ENCODE measurements around the gene RPL6.
"Not testable (repeated sequence)": the region's sequence is repeated elsewhere in the genome, so short reads cannot be mapped to it uniquely, and the experiment has no call there.

Gene RPL6

DNA sequence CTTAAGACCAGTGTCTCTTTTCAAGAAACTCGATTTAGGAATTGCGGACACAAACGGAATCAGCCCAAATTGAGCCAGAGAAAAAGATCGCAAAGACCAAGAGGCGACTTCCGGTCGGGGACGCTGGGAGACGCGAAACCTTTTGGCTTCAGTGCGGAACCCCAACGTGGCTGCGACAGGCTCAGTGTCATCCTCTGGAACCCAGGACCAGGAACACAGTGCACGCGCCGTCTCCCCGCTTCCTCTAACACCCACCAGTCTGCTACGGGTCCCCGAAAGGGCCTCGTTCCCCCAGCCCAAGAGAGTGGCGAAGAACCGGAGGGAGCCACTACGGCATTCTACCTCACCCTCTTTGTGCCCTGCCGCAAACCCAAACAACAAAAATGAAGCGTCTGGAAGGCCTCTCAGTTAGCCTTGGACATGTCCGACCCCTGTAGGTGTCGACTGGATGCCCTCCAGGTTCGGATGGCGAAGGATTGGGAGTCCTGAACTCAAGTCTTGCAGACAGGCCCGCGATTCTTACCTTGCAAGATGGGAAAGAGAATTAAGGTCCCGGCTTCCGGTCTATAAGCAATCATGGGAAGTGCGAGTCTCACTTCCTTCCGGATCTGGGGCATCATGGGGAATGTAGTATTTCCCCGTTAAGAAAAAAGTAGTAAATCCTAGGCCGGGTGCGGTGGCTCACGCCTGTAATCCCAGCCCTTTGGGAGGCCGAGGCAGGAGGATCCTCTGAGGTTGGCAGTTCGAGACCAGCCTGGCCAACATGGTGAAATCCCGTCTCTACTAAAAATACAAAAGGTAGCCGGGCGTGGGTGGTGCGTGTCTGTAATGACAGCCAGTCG lies at the start of gene RPL6:
Gene RPL6, minus strand, starts transcription at position 542 of the 842 bp plus-strand sequence. CDS start 949 bp downstream, outside the sequence.
- peak; percentile 86 for DNase-seq (ENCODE audit: low spot score)

DNA sequence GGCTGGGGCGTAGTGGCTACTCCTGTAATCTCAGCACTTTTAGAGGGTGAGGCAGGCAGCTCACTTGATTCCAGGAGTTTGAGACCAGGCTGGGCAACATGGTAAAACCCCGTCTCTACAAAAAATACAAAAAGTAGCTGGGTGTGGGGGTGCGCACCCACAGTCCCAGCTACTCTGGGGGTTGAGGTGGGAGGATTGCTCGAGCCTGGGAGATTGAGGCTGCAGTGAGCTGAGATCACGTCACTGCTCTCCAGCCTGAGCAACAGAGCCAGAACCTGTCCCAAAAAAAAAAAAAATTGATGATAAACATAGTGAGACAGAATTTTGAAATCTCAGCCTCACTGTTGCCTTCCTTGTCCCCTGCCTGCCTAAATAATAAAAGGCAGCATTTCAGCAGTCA lies 49.3 kb upstream of the RPL6 start:
- DNase-seq (ENCODE audit: low spot score) = no peak

DNA sequence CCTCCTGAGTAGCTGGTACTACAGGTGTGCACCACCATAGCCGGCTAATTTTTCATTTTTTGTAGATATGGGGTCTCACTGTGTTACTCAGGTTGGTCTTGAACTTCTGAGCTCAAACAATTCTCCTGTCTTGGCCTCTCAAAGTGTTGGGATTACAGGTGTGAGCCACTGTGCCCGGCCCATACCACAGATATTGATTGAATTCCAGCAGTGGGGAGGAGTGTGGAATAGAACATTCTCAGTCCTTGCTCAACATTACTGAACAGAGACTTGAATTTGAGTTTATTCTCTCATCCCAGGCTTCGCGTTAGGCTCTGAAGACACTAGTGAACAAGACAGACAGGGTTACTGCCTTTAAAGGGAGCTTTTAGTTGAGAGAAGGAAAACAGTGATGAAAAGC lies 48.9 kb upstream of the RPL6 start:
- no peak for DNase-seq (ENCODE audit: low spot score)

DNA sequence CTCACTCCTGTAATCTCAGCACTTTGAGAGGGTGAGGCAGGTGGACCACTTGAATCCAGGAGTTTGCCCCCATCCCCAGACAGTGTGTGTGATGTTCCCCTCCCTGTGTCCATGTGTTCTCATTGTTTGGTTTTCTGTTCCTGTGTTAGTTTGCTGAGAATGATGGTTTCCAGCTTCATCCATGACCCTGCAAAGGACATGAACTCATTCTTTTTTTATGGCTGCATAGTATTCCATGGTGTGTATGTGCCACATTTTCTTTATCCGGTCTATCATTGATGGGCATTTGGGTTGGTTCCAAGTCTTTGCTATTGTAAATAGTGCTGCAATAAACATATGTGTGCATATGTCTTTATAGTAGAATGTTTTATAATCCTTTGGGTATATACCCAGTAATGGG lies 47.7 kb upstream of the RPL6 start:
- not testable (repeated sequence) for DNase-seq (ENCODE audit: low spot score)

DNA sequence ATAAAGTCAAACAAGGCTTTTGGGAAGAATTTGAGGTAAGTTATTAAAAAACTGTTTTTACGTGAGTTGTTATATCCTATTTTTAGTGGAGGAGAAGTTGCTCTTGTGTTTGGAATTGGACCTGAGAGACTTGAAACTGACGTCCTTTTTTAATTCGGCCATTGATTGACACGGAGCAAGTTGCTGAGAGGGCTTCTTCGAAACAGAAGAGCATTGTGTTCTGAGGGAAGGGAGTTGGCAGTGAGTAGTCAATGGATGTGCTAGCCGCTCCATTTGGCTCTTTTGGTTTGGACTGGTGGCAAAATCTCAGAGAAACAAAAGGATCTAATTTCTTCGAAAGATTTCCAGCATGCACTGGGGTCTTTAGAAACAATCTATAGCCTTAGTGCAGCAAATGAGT lies 46.6 kb upstream of the RPL6 start:
- no peak for DNase-seq (ENCODE audit: low spot score)

DNA sequence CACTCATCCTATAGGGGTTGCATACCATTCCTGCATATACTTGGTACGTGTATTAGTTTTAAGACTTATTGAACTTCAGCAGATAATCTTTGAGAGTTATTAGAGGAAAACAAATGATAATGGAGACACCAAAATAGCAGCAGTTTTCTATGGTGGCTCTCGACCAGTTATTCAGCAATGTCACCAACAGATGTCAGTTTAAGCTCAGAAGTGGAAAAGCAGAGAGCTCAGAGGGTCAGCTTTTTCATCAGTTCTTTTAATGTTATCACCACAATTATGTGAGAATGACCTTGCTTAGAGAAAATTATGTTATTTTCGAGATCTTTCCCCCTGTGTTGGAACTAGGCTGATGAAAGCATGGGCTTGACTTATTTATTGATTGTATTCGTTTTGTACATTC lies 41.3 kb upstream of the RPL6 start:
- no peak for DNase-seq (ENCODE audit: low spot score)

DNA sequence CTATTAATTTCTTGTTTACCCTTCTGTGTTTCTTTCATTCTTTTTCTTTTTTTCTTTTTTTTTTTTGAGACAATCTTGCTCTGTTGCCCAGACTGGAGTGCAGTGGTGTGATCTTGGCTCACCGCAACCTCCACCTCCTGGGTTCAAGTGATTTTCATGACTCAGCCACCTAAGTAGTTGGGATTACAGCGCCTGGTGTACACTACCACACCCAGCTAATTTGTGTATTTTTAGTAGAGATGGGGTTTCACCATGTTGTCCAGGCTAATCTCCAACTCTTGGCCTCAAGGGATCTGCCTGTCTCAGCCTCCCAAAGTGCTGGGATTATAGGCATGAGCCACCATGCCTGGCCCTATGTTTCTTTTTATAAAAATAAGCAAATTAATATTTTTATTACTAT lies 38.8 kb upstream of the RPL6 start:
- not testable (repeated sequence) for DNase-seq (ENCODE audit: low spot score)

DNA sequence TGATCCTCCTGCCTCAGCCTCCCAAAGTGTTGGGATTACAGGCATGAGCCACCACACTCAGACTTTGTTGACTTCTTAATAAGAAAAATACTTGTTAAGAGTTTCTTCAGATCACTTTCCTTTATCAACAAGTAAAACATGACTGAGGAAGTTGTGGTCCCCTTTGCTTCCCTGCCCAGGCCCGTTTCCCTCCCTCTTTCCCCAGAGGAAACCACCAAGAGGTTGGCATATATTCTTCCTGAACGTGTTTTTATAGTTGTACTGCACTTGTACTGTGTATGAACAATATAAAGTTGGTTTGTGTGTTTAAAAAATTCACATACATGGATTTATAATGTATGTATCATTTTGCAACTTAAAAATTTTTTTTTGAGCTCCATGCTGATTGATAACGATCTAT lies 37.7 kb upstream of the RPL6 start:
- DNase-seq (ENCODE audit: low spot score) = no peak

DNA sequence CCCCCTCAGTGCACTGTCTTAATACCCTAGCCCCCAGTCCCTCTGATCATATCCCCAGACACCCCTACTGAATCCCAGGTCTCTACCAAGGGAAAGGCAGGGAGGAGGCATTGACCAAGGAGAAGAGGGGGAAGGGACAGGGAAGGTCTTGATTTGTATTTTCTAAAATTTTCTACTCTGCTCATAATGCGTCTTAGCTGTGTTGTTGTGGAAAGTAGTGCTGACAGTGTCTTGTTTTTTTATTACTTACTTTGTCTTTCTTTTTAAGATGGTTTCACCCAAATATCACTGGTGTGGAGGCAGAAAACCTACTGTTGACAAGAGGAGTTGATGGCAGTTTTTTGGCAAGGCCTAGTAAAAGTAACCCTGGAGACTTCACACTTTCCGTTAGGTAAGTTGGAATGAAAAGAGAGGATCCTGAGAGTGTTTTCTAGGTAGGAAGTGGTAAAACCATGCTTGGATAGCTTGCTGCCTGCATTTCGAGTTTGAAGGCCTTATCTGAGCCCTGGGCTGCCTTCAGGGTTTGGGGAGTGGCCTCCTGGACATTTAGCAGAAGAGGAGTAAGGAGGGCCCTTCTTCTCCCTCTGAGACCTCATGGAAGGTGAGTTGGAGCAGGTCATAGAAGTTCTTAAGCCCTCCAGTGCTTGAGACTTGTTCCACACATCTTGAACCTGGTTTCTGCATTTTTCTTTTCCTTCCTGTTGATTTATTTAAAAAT lies 36.8 kb upstream of the RPL6 start:
- no peak for DNase-seq (ENCODE audit: low spot score)

DNA sequence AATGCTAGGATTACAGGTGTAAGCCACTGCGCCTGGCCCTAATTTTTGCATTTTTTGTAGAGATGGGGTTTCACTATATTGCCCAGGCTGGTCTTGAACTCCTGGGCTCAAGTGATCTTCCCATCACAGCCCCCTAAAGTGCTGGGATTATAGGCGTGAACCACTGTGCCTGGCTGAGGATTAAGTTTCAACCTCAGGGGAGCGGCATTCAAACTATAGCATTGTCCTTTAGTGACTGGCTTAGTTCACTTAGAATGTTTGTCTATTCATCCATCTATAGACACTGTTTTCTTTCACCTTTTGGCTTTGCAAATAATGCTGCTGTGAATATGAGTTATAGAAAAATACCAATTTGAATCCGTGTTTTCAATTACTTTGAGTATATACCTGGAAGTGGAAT lies 34.5 kb upstream of the RPL6 start:
- DNase-seq (ENCODE audit: low spot score) = no peak

DNA sequence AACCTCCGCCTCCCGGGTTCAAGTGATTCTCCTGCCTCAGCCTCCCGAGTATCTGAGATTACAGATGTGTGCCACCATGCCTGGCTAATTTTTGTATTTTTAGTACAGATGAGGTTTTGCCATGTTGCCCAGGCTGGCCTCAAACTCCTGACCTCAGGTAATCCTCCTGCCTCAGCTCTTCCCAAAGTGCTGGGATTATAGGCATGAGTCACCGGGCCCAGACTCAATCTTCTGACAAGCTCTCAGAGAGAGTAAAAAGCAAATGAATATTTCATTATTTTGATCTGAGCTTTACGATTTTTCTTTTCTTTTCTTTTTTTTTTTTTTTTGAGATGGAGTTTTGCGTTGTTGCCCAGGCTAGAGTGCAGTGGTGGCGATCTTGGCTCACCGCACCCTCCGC lies 31.2 kb upstream of the RPL6 start:
- DNase-seq (ENCODE audit: low spot score) = not testable (repeated sequence)

DNA sequence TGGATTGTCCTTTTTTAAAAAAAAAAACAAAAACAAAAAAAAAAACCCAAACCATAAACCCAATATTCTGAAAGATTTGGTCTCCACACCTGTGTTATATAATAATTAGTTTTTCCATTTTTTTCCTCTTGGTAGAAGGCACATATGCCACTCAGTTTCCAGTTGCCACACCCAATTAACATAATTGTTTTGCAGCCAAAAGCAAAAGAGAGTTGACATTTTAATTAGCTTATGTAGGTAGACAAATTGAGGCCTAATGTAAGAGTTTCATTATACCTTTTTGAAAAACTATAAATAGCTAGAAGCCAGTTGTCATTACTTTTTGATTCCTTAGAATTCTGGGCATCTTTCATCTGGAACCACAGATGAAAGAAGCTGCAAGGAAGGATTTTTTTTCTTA lies 30.4 kb upstream of the RPL6 start:
- DNase-seq (ENCODE audit: low spot score) = no peak

DNA sequence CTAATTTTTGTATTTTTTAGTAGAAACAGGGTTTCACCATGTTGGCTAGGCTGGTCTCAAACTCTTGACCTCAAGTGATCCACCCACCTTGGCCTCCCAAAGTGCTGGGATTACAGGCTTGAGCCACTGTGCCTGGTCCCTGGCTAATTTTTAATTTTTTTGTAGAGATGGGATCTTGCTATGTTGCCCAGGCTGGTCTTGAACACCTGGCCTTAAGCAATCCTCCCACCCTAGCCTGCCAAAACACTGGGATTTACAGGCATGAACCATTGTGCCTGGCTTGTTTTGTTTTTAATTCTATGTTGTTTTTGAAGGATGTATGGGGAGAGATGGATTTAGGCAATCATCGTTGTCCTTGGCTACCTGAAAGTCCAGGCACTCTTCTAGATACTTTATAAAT lies 29.2 kb upstream of the RPL6 start:
- DNase-seq (ENCODE audit: low spot score) = not testable (repeated sequence)

DNA sequence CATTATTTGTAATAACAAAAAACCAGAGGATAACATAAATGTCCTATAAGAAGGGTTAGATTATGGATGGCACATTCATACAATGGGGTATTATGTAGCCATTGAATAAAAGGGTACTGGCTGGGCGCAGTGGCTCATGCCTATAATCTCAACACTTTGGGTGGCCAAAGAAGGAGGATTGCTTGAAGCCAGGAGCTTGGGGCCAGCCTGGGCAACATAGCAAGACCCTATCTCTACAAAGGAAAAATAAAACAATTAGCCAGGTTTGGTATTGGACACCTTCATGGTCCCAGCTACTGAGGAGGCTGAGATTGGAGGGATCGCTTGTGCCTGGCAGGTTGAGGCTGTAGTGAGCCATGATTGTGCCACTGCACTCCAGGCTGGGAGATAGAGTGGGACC lies 24.1 kb upstream of the RPL6 start:
- DNase-seq (ENCODE audit: low spot score) = no peak

DNA sequence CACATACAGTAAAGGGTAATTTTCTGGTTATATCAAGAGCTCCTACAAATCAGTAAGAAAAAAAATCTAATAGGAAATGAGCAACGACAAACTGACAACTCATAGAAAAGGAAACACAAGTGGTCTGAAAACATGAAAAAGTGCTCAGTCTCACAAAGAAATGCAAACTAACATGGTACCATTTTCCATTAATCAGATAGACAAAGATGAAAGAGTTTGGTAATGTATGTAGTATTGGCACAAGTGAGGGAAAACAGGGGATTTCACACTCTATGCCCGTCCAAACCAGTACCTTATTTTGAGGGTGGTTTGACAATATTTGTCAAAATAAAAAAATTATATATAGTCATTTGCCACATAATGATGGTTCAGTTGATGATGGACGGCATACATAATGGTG lies 22.6 kb upstream of the RPL6 start:
- no peak for DNase-seq (ENCODE audit: low spot score)

DNA sequence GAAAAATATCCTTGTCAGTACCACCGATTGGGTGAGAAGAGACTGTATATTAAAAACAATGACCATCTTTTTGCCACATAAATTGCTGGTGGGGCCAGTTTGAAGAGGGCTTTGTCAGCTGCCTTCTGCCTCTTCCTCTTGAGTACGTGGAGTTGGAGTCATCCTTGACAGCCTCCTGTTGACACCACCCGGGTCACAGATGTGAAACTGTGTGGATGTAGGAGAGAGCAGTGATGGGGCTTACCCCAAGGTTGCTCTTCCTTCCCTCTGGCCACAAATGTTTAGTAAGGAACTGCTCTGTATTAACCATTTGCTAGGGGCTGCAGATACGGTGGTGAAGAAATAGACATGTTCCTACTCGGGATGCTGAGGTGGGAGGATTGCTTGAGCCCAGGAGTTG lies 21.5 kb upstream of the RPL6 start:
- DNase-seq (ENCODE audit: low spot score) = no peak

DNA sequence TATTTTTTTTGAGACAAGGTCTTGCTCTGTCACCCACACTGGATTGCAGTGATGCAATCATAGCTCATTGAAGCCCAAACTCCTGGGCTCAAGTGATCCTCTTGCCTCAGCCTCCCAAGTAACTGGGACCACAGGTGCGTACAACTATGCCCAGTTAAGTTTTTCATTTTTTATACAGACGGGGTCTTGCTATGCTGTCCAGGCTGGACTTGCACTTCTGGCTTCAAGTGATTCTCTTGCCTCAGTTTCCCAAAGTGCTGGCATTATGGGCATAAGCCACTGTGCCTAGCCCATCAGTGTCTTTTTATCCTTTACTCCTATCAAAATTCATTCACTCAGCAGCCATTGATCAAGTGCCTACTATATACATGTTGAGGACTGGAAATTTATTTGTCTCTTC lies 18.4 kb upstream of the RPL6 start:
- DNase-seq (ENCODE audit: low spot score) = no peak

DNA sequence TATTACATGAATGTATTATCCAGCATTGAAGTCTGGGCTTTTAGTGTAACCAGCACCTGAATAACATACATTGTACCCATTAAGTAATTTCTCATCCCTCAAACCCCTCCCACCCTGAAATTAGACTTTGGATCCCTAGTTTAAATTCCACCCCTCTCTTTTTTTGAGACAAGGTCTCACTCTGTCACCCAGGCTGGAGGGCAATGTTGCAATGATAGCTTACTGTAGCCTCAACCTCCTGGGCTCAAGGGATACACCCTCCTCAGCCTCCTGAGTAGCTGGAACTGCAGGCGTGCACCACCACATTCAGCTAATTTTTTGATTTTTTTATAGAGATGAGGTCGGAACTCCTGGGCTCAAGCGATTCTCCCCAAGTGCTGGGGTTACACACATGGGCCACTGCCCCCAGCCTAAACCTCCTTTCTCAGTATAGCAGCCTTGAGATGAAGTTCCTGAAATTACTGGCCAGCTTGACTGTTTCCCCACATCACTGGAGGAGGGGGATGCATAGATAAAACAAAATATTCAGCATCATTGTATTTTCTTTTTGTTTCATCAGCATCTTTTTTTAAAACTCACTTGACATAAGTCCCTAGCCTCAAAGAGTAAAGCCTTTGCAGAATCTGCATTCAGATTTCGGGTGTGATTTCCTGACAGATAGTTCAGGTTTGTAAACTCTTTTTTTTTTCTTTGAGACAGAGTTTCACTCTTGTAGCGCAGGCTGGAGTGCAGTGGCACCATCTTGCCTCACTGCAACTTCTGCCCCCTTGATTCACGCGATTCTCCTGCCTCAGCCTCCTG lies 16.4 kb upstream of the RPL6 start:
- DNase-seq (ENCODE audit: low spot score) = no peak

DNA sequence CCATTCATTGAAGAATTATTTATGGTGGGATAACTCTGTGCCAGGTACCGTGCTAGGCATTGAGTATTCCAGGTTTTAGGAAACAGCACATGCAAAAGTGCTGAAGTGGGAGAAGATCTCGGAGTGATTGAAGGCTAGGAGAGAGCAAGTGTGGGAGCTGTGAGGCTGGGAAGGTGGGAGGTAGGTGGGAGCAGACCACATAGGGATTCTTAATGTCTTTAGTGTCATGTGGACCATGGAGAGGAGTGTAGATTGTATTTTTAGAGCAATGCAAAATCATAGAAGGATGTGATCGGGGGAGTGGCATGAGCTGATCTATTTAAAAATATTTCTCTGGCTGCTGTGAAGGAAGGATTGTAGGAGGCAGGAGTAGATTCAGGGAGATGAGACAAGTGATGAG lies 14.7 kb upstream of the RPL6 start:
- no peak for DNase-seq (ENCODE audit: low spot score)

DNA sequence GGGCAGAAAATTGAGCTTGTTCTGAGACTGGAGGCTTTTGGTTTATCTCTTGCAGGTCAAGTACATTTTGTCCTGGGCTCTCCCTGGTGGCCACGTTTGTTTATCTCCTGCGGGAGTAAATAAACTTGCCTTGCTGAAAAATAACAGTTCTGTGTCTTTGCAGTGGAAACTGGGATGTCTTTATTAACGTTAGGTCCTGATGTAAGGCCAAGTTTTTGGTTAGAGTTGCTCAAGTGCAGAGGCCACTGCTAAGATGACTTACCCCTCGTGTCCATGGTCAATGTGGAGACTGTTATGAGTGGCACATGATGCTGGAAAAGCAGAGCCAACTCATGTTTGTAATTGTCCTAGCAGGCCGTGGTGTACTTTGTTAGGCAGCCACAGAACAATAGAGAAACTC lies 13.1 kb upstream of the RPL6 start:
- no peak for DNase-seq (ENCODE audit: low spot score)

DNA sequence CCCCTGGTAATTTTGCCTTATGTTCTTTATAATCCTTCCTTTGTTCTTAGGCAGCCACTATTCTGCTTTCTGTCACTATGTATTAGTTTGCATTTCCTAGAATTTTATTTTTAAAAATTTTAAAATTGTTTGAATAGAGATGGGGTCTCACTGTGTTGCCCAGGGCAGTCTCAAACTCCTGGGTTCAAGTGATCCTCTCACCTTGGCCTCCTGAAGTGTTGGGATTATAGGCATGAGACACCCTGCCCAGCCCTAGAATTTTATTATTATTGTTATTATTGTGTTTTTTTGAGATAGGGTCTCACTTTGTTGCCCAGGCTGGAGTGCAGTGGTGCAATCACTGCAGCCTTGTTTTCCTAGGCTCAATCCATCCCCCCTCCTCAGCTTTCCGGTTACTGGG lies 12.0 kb upstream of the RPL6 start:
- DNase-seq (ENCODE audit: low spot score) = no peak

DNA sequence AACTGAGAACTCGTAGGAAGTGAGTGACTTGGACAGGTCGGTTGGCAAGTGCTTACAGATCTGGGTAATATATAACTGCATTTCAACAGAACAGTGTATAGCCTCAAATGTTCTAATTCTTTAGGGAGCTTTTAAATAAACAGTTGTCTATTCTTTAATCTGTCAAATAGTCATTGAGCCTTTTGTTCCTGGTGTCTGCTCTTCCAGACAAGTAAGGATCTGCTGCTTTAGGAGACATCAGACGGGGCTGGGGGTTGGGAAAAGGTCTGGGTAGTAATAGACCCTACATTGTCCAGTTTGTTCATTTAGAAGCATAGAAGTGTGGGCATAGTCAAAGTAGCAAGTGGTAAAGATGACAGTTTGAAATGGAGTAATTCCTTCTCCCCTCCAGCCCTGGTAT lies 11.3 kb upstream of the RPL6 start:
- no peak for DNase-seq (ENCODE audit: low spot score)

All from kidney capillary endothelial cell (primary cell).